IMR-90 (cell line): ENCODE data around the gene CTSH. TPM values are rescaled to one million over a fixed set of nuclear protein-coding genes. Genes with fewer than 3 reads are reported as not detected.

Source experiments
- ATAC-seq: fragments of 200-7000 bp; cut with Tn5 transposase; 2 replicates; pipeline ENCODE4 v1.9.1; 2020; ENCODE audit warnings: low read depth, mild to moderate bottlenecking, moderate library complexity
- BruUV-seq: library from RNA; stranded (reverse); fragments of 400-500 nt; replicated peaks from 2 replicates; lab custom pipeline; 2021; lab: Mats Ljungman, UMichigan
- CTCF ChIA-PET: fragments of 300-600 bp; formaldehyde crosslinking; extraction: SDS; loops from one replicate; lab custom pipeline; 2021; ENCODE audit warnings: antibody characterized with exemption; lab: Yijun Ruan, JAX
- POLR2A ChIA-PET: fragments of 300-600 bp; sonication (Branson Sonifier 250); formaldehyde crosslinking; loops from one replicate; lab custom pipeline; 2022; ENCODE audit warnings: antibody characterized with exemption; ENCODE audit not compliant: unreplicated experiment; lab: Charles Lee
- DNase-seq: peaks from one replicate; pipeline ENCODE4 v3.0.0; 2013
- H2AFZ ChIP-seq: replicated peaks from 2 replicates; pipeline ENCODE3; 2013; ENCODE audit warnings: low read length, mild to moderate bottlenecking; ENCODE audit not compliant: poor library complexity
- H2AK5ac ChIP-seq: 2 replicates; pipeline ENCODE4 v1.6.1; 2013; ENCODE audit warnings: low read depth, low read length, inconsistent platforms
- H2AK9ac ChIP-seq: replicated peaks from 2 replicates; pipeline ENCODE3; 2013; ENCODE audit warnings: mild to moderate bottlenecking, low read depth, low read length, moderate library complexity; ENCODE audit not compliant: poor library complexity
- H2BK120ac ChIP-seq: 2 replicates; pipeline ENCODE4 v1.6.1; 2013; ENCODE audit warnings: low read depth, low read length, inconsistent platforms
- H2BK15ac ChIP-seq: 3 replicates; pipeline ENCODE4 v1.6.1; 2013; ENCODE audit warnings: low read depth, low read length, inconsistent platforms
- H2BK20ac ChIP-seq: 2 replicates; pipeline ENCODE4 v1.6.1; 2013; ENCODE audit warnings: low read depth, mild to moderate bottlenecking, inconsistent platforms, low read length, moderate library complexity
- H2BK5ac ChIP-seq: 2 replicates; pipeline ENCODE4 v1.6.1; 2013; ENCODE audit warnings: mild to moderate bottlenecking, low read depth, low read length, inconsistent platforms; ENCODE audit not compliant: poor library complexity, severe bottlenecking
- H3K14ac ChIP-seq: replicated peaks from 2 replicates; pipeline ENCODE4 v1.6.1; 2013; ENCODE audit warnings: low read depth, low read length, inconsistent platforms
- H3K18ac ChIP-seq: 2 replicates; pipeline ENCODE4 v1.6.1; 2013; ENCODE audit warnings: low read depth, low read length, control low read depth
- H3K23ac ChIP-seq: 2 replicates; pipeline ENCODE4 v1.6.1; 2013; ENCODE audit warnings: low read depth, low read length, inconsistent platforms
- H3K27ac ChIP-seq: 2 replicates; pipeline ENCODE4 v1.5.1; 2013; ENCODE audit warnings: mild to moderate bottlenecking, control low read depth, low read length; ENCODE audit not compliant: insufficient read depth
- H3K27me3 ChIP-seq: 2 replicates; pipeline ENCODE4 v1.6.1; 2013; ENCODE audit warnings: low read length; ENCODE audit not compliant: control insufficient read depth, insufficient read depth
- H3K36me3 ChIP-seq: 2 replicates; pipeline ENCODE4 v1.6.1; 2013; ENCODE audit warnings: low read length, mixed read lengths; ENCODE audit not compliant: control insufficient read depth, insufficient read depth
- H3K4ac ChIP-seq: 2 replicates; pipeline ENCODE4 v1.6.1; 2013; ENCODE audit warnings: low read depth, low read length, inconsistent platforms
- H3K4me1 ChIP-seq: 2 replicates; pipeline ENCODE4 v1.6.1; 2013; ENCODE audit warnings: low read length, mixed read lengths; ENCODE audit not compliant: control insufficient read depth, insufficient read depth
- H3K4me2 ChIP-seq: 2 replicates; pipeline ENCODE4 v1.6.1; 2013; ENCODE audit warnings: low read depth, mild to moderate bottlenecking, control low read depth, low read length, moderate library complexity
- H3K4me3 ChIP-seq: 2 replicates; pipeline ENCODE4 v1.5.1; 2013; ENCODE audit warnings: low read depth, mild to moderate bottlenecking, control low read depth, low read length, moderate library complexity; ENCODE audit not compliant: insufficient read depth
- H3K56ac ChIP-seq: 2 replicates; pipeline ENCODE4 v1.6.1; 2013; ENCODE audit warnings: low read length, inconsistent platforms; ENCODE audit not compliant: insufficient read depth; ENCODE audit errors: extremely low read depth
- H3K79me1 ChIP-seq, 2 experiments: 2 replicates each; pipeline ENCODE4 v1.6.1; 2013; ENCODE audit warnings: low read length in 2 of 2, inconsistent platforms in 1 of 2, low read depth in 1 of 2
- H3K9ac ChIP-seq: 2 replicates; pipeline ENCODE4 v1.6.1; 2013; ENCODE audit warnings: low read depth, low read length, control low read depth
- H3K9me1 ChIP-seq: 2 replicates; pipeline ENCODE4 v1.6.1; 2013; ENCODE audit warnings: low read length, inconsistent platforms; ENCODE audit not compliant: insufficient read depth
- H3K9me3 ChIP-seq: 2 replicates; pipeline ENCODE4 v1.6.1; 2013; ENCODE audit warnings: low read length; ENCODE audit not compliant: control insufficient read depth, insufficient read depth
- H4K20me1 ChIP-seq: 2 replicates; pipeline ENCODE4 v1.6.1; 2013; ENCODE audit warnings: low read length, inconsistent platforms; ENCODE audit not compliant: insufficient read depth
- H4K5ac ChIP-seq: 2 replicates; pipeline ENCODE4 v1.6.1; 2013; ENCODE audit warnings: mild to moderate bottlenecking, low read depth, low read length, control low read depth
- H4K8ac ChIP-seq, 2 experiments: 2 replicates each; pipeline ENCODE4 v1.6.1; 2013; ENCODE audit warnings: low read depth in 2 of 2, low read length in 2 of 2, control low read depth in 1 of 2, inconsistent platforms in 1 of 2
- H4K91ac ChIP-seq: 2 replicates; pipeline ENCODE4 v1.6.1; 2013; ENCODE audit warnings: low read depth, low read length, inconsistent platforms; ENCODE audit not compliant: insufficient read depth
- CHD1 ChIP-seq: IDR thresholded peaks from 2 replicates; pipeline ENCODE4 v1.6.1; 2012; ENCODE audit warnings: low read depth, low read length, improper control_type of control experiment
- WGBS, 2 experiments: methylation state at CpG; one replicate each; pipeline versions ENCODE4 v1.1.5 to v1.1.7; 2013; ENCODE audit warnings: missing lambda C conversion rate in 2 of 2; ENCODE audit not compliant: insufficient read length in 1 of 2; ENCODE audit errors: extremely low coverage in 2 of 2; 5-methylcytosine and 5-hydroxymethylcytosine counted together
- dilution Hi-C: fragments of 300-500 bp; cut with HindIII; formaldehyde crosslinking; loops from one replicate; pipeline ENCODE4 v1.14.3; 2018; ENCODE audit warnings: low sequenced_read_pairs; ENCODE audit not compliant: unreplicated experiment
- in situ Hi-C: fragments of 300-500 bp; cut with MboI; formaldehyde crosslinking; loops from 3 replicates; pipeline ENCODE4 v1.14.3; 2019; ENCODE audit warnings: low sequenced_read_pairs, inconsistent platforms, mixed read lengths
- intact Hi-C: fragments of 100-400 bp; cut with micrococcal nuclease; formaldehyde crosslinking; loops from 2 replicates; pipeline ENCODE4 v1.10.0; 2022
- polyA plus RNA-seq, 3 experiments: library from polyadenylated mRNA; depleted of rRNA; stranded (reverse); fragments of >200 nt; gene quantifications; 2 replicates each; pipeline ENCODE4 v1.2.3, GENCODE V29; 2012; ENCODE audit warnings: low replicate concordance in 1 of 3
- total RNA-seq: library from RNA; depleted of rRNA; stranded (reverse); fragments of >200 nt; gene quantifications from 2 replicates; pipeline ENCODE4 v1.2.3, GENCODE V29; 2012
- TF ChIP-seq, protein P1 (sequence below): conservative IDR thresholded peaks from 2 replicates; pipeline ENCODE4 v1.5.1; 2012; ENCODE audit warnings: mild to moderate bottlenecking, low read depth, low read length, improper control_type of control experiment

CTSH gene
- total and polyA plus RNA-seq, 2 of the 4 experiments (the other 2 are of a cell fraction) = 11.7 to 13.9 TPM

DNA sequence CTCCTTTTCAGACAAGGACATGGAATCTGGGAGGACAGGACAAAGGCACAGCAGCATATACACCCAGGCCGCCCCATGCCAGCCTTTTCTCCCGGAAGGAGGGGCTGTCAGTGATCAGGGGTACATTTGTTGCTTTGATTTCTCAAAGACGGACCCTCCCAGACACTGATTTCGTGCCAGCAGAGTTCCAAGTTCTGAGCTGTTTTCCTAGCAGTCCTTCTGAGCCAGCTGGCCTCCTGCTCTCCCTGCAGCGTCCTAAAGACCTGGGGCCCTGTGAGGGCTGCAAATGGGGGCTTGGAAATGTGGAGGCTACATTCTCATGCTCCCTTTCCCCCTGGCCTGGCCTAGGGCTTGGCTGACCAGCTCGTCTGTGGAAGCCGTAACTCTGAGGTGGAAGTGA, 22.3 kb downstream of the CTSH start:
- intact Hi-C loops (no loop called here), in situ Hi-C loops (no loop called here), dilution Hi-C loops (no loop called here)
- no peak overlapping the region for H3K14ac ChIP-seq
- H2AFZ ChIP-seq = no peak overlapping the region
- no peak overlapping the region for H2BK5ac ChIP-seq
- H4K20me1 ChIP-seq = peaks cover 13% of the 10 kb centered on the region; the same call in 1 of the 2 replicates
- H2AK9ac ChIP-seq = no peak overlapping the region
- no peak overlapping the region for H3K18ac ChIP-seq
- H3K4me2 ChIP-seq = no peak overlapping the region
- H3K4me1 ChIP-seq = peaks cover 2% of the 10 kb centered on the region; the same call in 1 of the 2 replicates
- no peaks in the 10 kb centered on the region for H3K9me3 ChIP-seq
- BruUV-seq = no TSS peak
- no peak overlapping the region for H2BK20ac ChIP-seq
- no peak overlapping the region for H3K9ac ChIP-seq
- no peak overlapping the region for H3K4me3 ChIP-seq
- H3K56ac ChIP-seq = no peak overlapping the region
- H2BK120ac ChIP-seq = no peak overlapping the region
- no peak overlapping the region for H4K8ac ChIP-seq
- no peak overlapping the region for H3K4ac ChIP-seq
- 30% methylated on average over 2 of the region's 7 CpGs; no CpG with 5 or more reads in 1 of the 2 experiments for WGBS, 2 experiments
- no peak overlapping the region for H4K5ac ChIP-seq
- TF ChIP-seq, protein P1, sequence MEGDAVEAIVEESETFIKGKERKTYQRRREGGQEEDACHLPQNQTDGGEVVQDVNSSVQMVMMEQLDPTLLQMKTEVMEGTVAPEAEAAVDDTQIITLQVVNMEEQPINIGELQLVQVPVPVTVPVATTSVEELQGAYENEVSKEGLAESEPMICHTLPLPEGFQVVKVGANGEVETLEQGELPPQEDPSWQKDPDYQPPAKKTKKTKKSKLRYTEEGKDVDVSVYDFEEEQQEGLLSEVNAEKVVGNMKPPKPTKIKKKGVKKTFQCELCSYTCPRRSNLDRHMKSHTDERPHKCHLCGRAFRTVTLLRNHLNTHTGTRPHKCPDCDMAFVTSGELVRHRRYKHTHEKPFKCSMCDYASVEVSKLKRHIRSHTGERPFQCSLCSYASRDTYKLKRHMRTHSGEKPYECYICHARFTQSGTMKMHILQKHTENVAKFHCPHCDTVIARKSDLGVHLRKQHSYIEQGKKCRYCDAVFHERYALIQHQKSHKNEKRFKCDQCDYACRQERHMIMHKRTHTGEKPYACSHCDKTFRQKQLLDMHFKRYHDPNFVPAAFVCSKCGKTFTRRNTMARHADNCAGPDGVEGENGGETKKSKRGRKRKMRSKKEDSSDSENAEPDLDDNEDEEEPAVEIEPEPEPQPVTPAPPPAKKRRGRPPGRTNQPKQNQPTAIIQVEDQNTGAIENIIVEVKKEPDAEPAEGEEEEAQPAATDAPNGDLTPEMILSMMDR = no peak
- TF ChIP-seq CHD1 = no peak
- peaks cover 20% of the 10 kb centered on the region for H3K9me1 ChIP-seq
- DNase-seq (no peak), ATAC-seq (no peak)
- H3K27me3 ChIP-seq = no peaks in the 10 kb centered on the region
- peaks cover 5 to 16% of the 10 kb centered on the region in 2 experiments for H3K79me1 ChIP-seq
- ChIA-PET CTCF (no interaction called here), POLR2A (no interaction called here)
- no peak overlapping the region for H3K27ac ChIP-seq
- peaks cover 53% of the 10 kb centered on the region for H3K36me3 ChIP-seq
- no peak overlapping the region for H4K91ac ChIP-seq
- H2BK15ac ChIP-seq = no peak overlapping the region
- no peak overlapping the region for H3K23ac ChIP-seq
- H2AK5ac ChIP-seq = no peak overlapping the region
